ENCODE data around the gene CENPM.

Gene CENPM

GRCh38 chr22:41971431-41971830, 24.5 kb upstream of the CENPM start:
- TF ChIP-seq, protein P1, sequence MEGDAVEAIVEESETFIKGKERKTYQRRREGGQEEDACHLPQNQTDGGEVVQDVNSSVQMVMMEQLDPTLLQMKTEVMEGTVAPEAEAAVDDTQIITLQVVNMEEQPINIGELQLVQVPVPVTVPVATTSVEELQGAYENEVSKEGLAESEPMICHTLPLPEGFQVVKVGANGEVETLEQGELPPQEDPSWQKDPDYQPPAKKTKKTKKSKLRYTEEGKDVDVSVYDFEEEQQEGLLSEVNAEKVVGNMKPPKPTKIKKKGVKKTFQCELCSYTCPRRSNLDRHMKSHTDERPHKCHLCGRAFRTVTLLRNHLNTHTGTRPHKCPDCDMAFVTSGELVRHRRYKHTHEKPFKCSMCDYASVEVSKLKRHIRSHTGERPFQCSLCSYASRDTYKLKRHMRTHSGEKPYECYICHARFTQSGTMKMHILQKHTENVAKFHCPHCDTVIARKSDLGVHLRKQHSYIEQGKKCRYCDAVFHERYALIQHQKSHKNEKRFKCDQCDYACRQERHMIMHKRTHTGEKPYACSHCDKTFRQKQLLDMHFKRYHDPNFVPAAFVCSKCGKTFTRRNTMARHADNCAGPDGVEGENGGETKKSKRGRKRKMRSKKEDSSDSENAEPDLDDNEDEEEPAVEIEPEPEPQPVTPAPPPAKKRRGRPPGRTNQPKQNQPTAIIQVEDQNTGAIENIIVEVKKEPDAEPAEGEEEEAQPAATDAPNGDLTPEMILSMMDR (IDR thresholded peaks at IDR 0.05): no peak

DNA sequence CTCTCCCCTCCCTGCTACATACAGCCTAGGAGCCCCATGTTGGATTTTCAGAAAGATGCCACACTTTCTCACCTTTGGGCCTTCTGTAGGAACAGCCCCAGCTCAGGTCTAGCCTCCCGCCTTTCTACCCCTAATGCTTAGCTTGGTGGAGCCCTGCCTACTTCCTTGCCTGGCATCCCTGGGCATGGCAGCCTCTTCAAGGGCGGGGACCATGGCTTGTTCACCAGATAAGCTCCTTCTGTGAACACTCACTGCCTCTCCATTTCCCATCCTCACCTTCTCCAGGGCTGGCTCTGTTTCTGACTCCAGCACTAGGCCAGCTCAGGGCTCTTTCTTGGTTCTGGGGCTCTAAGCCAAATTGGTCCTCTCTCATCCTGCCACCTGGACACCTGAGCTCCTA, 23.6 kb upstream of the CENPM start:
- TF ChIP-seq, protein P1 (IDR thresholded peaks at IDR 0.05): no peak

DNA sequence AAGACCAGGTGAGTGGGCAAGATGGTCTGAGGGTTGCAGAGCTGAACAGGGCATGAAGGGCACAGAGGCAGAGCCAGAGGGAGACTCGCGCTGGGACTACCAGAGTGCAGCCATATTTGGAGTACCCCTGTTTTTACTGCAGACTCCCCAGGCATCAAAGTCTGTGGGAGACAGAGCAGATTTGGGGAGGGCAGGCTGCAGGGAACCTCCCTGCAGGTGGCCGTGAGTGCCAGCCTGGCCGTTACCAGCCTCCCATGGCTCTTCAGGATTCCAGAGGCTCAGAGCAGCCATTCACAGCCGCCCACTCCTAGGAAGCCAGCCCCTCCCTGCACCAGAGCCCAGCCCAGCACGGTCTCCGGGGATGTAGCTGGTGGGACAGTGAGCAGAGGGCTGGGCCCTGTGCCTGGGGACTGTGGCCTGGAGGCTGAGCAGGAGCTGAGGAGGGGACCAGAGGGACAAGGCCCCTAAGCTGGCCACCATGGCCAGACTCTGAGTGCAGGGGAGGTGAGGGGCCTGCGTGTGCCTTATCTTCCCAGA, 22.2 kb upstream of the CENPM start, which contains the start of gene SEPTIN3:
Gene SEPTIN3 (plus strand): TSS at position 334 of the 537 bp plus-strand sequence. CDS start 2,050 bp downstream, outside the sequence.
- TF ChIP-seq, protein P1 (IDR thresholded peaks at IDR 0.05): no peak

- TF ChIP-seq, protein P1 (IDR thresholded peaks at IDR 0.05): no peak
Observed at GRCh38 chr22:41968601-41969000, 21.6 kb upstream of the CENPM start.

DNA sequence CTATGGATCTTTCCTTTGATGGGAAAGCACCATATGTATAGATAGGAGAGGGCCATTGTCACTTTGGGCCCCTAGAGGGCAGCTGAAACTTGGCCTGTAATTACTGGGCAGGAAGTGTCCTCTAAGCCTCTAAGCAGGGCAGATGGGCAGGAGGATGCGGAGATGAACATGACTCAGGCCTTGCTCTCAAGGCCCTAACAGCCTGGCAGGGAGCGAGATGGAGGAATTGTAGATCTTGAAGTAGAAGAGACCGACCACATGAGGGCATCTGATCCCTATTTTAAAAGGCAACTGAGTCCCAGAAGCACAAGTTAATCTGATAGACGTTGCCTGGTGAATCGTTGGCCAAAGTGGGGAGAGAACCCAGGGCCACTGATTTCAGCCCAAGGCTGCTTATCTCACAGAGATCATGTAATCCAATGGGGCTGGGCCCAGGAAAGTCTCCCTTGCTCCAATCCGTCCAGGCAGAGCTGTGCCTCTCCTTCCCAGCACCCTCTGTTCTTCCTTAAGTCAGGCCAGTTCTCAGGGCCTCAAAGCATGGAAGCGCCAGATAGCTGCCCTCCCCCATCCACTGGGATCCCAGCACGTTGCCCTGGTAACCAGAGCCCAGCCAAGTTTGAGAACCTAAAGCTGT, 19.8 kb upstream of the CENPM start:
- TF ChIP-seq, protein P1 (IDR thresholded peaks at IDR 0.05): peak; percentile 31

GRCh38 chr22:41966225-41966606, 19.3 kb upstream of the CENPM start:
- TF ChIP-seq, protein P1 (IDR thresholded peaks at IDR 0.05): no peak

DNA sequence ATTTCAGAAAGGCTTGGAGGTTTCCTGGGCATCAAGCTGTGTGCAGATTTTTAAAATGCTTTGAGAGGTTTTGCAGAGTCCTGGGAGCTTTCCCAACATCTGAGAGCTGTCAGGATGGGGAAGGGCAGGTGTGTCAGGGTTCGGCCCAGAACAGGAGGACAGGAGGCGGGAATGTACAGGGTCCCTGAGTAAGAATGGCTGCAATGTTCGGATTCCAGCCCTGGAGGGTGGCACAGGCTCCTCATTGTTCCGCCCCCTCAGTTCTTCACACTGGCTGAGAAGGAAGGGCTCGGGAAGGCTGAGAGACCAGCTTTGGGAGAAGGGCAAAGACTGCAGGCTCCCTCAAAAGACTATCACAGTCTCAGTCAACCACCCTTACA, 17.1 kb upstream of the CENPM start:
- TF ChIP-seq, protein P1 (IDR thresholded peaks at IDR 0.05): no peak
